BLaER1 treated with 17β-estradiol and CSF1 and Interleukin-3, amounts not matched to agents 10 nM and 100 nM (cell line): ENCODE measurements around the gene GRIK3.

Source experiments
- H3K27ac ChIP-seq, 11 experiments: shearing (Covaris generic); formaldehyde crosslinking; 2 replicates each; pipeline ENCODE4 v1.8.1; 2022
- H3K27me3 ChIP-seq, 11 experiments: shearing (Covaris generic); formaldehyde crosslinking; 2 replicates each; pipeline ENCODE4 v1.8.1; 2022
- H3K36me3 ChIP-seq, 11 experiments: shearing (Covaris generic); formaldehyde crosslinking; 2 replicates each; pipeline ENCODE4 v1.8.1; 2022
- H3K4me1 ChIP-seq, 10 experiments: shearing (Covaris generic); formaldehyde crosslinking; 2 replicates each; pipeline ENCODE4 v1.8.1; 2022
- H3K4me2 ChIP-seq, 11 experiments: shearing (Covaris generic); formaldehyde crosslinking; 2 replicates each; pipeline ENCODE4 v1.8.1; 2022
- H3K4me3 ChIP-seq, 10 experiments: shearing (Covaris generic); formaldehyde crosslinking; 2 replicates each; pipeline ENCODE4 v1.8.1; 2022
- H3K9ac ChIP-seq, 11 experiments: shearing (Covaris generic); formaldehyde crosslinking; 2 replicates each; pipeline ENCODE4 v1.8.1; 2022
- H3K9me3 ChIP-seq, 11 experiments: shearing (Covaris generic); formaldehyde crosslinking; replicated peaks in 1 of 11; 2 replicates each; pipeline ENCODE4 v1.8.1; 2022
- H4K20me1 ChIP-seq, 11 experiments: shearing (Covaris generic); formaldehyde crosslinking; 2 replicates each; pipeline ENCODE4 v1.8.1; 2022
- Cebpa-rat ChIP-seq, 11 experiments: shearing (Covaris generic); IDR thresholded peaks; 2 replicates each; pipeline ENCODE4 v1.8.1; 2022

The GRIK3 gene

GRCh38 chr1:36994868-36995267 is 39.4 kb downstream of the GRIK3 start:
- H3K4me3 ChIP-seq: no peak overlapping the region
- no peak overlapping the region for H3K27ac ChIP-seq
- no peaks in the 10 kb centered on the region for H3K4me1 ChIP-seq
- no peaks in the 10 kb centered on the region for H4K20me1 ChIP-seq
- TF ChIP-seq Cebpa-rat (IDR thresholded peaks at IDR 0.05): no peak
- H3K36me3 ChIP-seq: no peaks in the 10 kb centered on the region
- H3K27me3 ChIP-seq: no peaks in the 10 kb centered on the region
- H3K9me3 ChIP-seq: no peaks in the 10 kb centered on the region
- no peak overlapping the region for H3K4me2 ChIP-seq
- no peak overlapping the region for H3K9ac ChIP-seq

GRCh38 chr1:36994294-36994693 is 40.0 kb downstream of the GRIK3 start:
- H3K4me3 ChIP-seq: no peak overlapping the region
- no peak overlapping the region for H3K27ac ChIP-seq
- no peaks in the 10 kb centered on the region for H3K4me1 ChIP-seq
- H3K36me3 ChIP-seq: no peaks in the 10 kb centered on the region
- H3K9me3 ChIP-seq: no peaks in the 10 kb centered on the region
- TF ChIP-seq Cebpa-rat (IDR thresholded peaks at IDR 0.05): no peak
- no peak overlapping the region for H3K9ac ChIP-seq
- no peaks in the 10 kb centered on the region for H3K27me3 ChIP-seq
- no peaks in the 10 kb centered on the region for H4K20me1 ChIP-seq
- H3K4me2 ChIP-seq: no peak overlapping the region

- no peak for TF ChIP-seq Cebpa-rat (IDR thresholded peaks at IDR 0.05)
- no peak overlapping the region for H3K9ac ChIP-seq
- H3K36me3 ChIP-seq: no peaks in the 10 kb centered on the region
- H3K4me3 ChIP-seq: no peak overlapping the region
- no peaks in the 10 kb centered on the region for H3K27me3 ChIP-seq
- peaks cover 0 to 3% (median 0%) of the 10 kb centered on the region in 11 experiments; a peak in 1 of 22 replicates for H4K20me1 ChIP-seq
- no peak overlapping the region for H3K27ac ChIP-seq
- no peak overlapping the region for H3K4me2 ChIP-seq
- no peaks in the 10 kb centered on the region for H3K9me3 ChIP-seq
- no peaks in the 10 kb centered on the region for H3K4me1 ChIP-seq
Measured at GRCh38 chr1:36992139-36992943, 42.0 kb downstream of the GRIK3 start.

GRCh38 chr1:36991551-36991950 is 42.8 kb downstream of the GRIK3 start:
- no peaks in the 10 kb centered on the region for H3K9me3 ChIP-seq
- H3K4me3 ChIP-seq: no peak overlapping the region
- no peak for TF ChIP-seq Cebpa-rat (IDR thresholded peaks at IDR 0.05)
- H3K4me1 ChIP-seq: no peaks in the 10 kb centered on the region
- peaks cover 0 to 3% (median 0%) of the 10 kb centered on the region in 11 experiments; a peak in 1 of 22 replicates for H4K20me1 ChIP-seq
- no peak overlapping the region for H3K4me2 ChIP-seq
- no peak overlapping the region for H3K9ac ChIP-seq
- H3K27ac ChIP-seq: no peak overlapping the region
- no peaks in the 10 kb centered on the region for H3K36me3 ChIP-seq
- no peaks in the 10 kb centered on the region for H3K27me3 ChIP-seq

- Histone ChIP-seq H4K20me1 (peaks cover 0 to 3% (median 0%) of the 10 kb centered on the region in 11 experiments; a peak in 1 of 22 replicates), H3K27me3 (no peaks in the 10 kb centered on the region), H3K9ac (no peak overlapping the region), H3K4me2 (no peak overlapping the region), H3K27ac (no peak overlapping the region), H3K4me1 (no peaks in the 10 kb centered on the region), H3K9me3 (no peaks in the 10 kb centered on the region), H3K36me3 (no peaks in the 10 kb centered on the region), H3K4me3 (no peak overlapping the region)
- TF ChIP-seq Cebpa-rat (IDR thresholded peaks at IDR 0.05): no peak
Measured at GRCh38 chr1:36990928-36991327, 43.4 kb downstream of the GRIK3 start.

GRCh38 chr1:36989241-36989640 is 45.1 kb downstream of the GRIK3 start:
- Histone ChIP-seq H3K27ac (no peak overlapping the region), H3K4me2 (no peak overlapping the region), H3K4me1 (no peaks in the 10 kb centered on the region), H3K27me3 (no peaks in the 10 kb centered on the region), H3K4me3 (no peak overlapping the region), H4K20me1 (peaks cover 0 to 5% (median 0%) of the 10 kb centered on the region in 11 experiments; a peak in 4 of 22 replicates), H3K9me3 (no peaks in the 10 kb centered on the region), H3K36me3 (no peaks in the 10 kb centered on the region), H3K9ac (no peak overlapping the region)
- TF ChIP-seq Cebpa-rat (IDR thresholded peaks at IDR 0.05): no peak

- H3K9me3 ChIP-seq: no peaks in the 10 kb centered on the region
- no peak overlapping the region for H3K27ac ChIP-seq
Measured at GRCh38 chr1:36988741-36989193, 45.5 kb downstream of the GRIK3 start.

GRCh38 chr1:36988321-36988720 is 46.0 kb downstream of the GRIK3 start:
- Histone ChIP-seq H3K9me3 (no peaks in the 10 kb centered on the region), H3K36me3 (no peaks in the 10 kb centered on the region), H3K4me2 (no peak overlapping the region), H3K27me3 (no peaks in the 10 kb centered on the region), H3K4me3 (no peak overlapping the region), H3K27ac (no peak overlapping the region), H3K9ac (no peak overlapping the region), H4K20me1 (peaks cover 0 to 5% (median 0%) of the 10 kb centered on the region in 11 experiments; a peak in 4 of 22 replicates), H3K4me1 (no peaks in the 10 kb centered on the region)
- no peak for TF ChIP-seq Cebpa-rat (IDR thresholded peaks at IDR 0.05)

More at GRCh38 chr1:36988741-36989193, 45.5 kb downstream of the GRIK3 start:
- H3K4me1 ChIP-seq: no peaks in the 10 kb centered on the region
- H3K4me2 ChIP-seq: no peak overlapping the region
- no peak for TF ChIP-seq Cebpa-rat (IDR thresholded peaks at IDR 0.05)
- H3K36me3 ChIP-seq: no peaks in the 10 kb centered on the region
- no peaks in the 10 kb centered on the region for H3K27me3 ChIP-seq
- H3K4me3 ChIP-seq: no peak overlapping the region
- H4K20me1 ChIP-seq: peaks cover 0 to 5% (median 0%) of the 10 kb centered on the region in 11 experiments; a peak in 4 of 22 replicates
- no peak overlapping the region for H3K9ac ChIP-seq

GRCh38 chr1:36987276-36987675 is 47.0 kb downstream of the GRIK3 start:
- Histone ChIP-seq H4K20me1 (peaks cover 0 to 5% (median 0%) of the 10 kb centered on the region in 11 experiments; a peak in 4 of 22 replicates), H3K27ac (no peak overlapping the region), H3K36me3 (no peaks in the 10 kb centered on the region)

More at GRCh38 chr1:36987276-36987675, 47.0 kb downstream of the GRIK3 start:
- Histone ChIP-seq H3K9ac (no peak overlapping the region), H3K4me3 (no peak overlapping the region), H3K27me3 (no peaks in the 10 kb centered on the region), H3K4me2 (no peak overlapping the region), H3K4me1 (peaks cover 0 to 10% (median 8%) of the 10 kb centered on the region in 10 experiments; a peak in 12 of 20 replicates), H3K9me3 (no peaks in the 10 kb centered on the region)
- TF ChIP-seq Cebpa-rat (IDR thresholded peaks at IDR 0.05): no peak
